GM19455 (cell line): ENCODE results near the gene NEB.
"Not testable (repeated sequence)": the region's sequence is repeated elsewhere in the genome, so short reads cannot be mapped to it uniquely, and the experiment has no call there.

ENCODE experiments used
- ATAC-seq: cut with Tn5 transposase; IDR thresholded peaks from one replicate; pipeline ENCODE4 v1.9.1; 2021; ENCODE audit not compliant: unreplicated experiment

The NEB gene

DNA sequence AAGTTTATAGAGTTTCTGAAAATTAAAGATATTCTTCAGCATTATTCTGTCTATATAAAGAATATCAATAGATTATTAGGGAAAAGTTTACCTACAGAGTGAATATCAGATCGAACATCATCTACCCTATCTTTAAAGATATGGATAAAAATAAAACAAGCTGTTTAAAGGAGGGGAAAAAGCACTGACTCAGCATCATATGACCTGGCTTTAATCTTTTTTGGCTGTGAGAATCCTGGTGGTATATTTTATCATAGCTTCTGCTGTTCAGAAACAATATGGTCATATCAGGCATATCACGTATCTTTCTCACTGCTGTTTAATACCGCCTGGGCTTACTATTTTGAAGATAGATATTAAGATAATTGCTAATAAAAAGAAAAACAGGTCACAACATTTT is 80.2 kb downstream of the NEB start:
- ATAC-seq: no peak

DNA sequence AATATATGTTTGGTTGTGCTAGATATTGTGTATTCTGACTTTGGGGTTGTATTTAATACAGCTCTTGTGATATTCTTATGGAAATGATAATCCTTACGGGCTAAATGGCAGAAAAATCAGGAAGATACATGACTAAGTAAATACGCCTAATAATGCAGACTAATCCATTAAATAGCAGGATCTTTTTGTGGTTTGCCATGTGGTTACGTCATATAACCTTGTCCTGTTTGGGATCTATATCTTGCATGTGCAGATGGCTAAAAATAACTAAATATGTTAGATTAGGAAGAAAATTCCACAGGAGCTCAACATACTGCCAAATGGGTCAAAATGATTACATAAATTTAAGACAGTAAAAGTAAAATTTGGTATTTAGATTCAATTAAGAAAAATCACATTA is 83.0 kb downstream of the NEB start:
- no peak for ATAC-seq

DNA sequence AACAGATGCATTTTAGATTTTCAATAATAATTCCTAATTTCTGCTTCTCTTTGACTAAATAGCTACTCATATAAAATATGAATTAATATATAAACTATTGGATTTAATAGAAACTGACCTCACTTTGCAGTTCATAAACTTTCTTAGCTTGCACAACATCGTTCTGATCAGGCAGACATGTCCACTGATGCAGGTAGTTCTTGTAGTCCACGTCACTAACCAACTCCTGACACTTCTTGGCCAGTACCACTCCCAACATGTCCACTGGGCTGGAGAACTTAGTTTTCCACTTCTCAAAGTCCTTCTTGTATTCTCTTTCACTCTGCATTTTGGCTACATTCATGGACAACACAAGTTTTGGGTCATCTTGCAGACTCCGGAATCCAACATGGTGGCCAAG is 83.8 kb downstream of the NEB start:
- no peak for ATAC-seq

DNA sequence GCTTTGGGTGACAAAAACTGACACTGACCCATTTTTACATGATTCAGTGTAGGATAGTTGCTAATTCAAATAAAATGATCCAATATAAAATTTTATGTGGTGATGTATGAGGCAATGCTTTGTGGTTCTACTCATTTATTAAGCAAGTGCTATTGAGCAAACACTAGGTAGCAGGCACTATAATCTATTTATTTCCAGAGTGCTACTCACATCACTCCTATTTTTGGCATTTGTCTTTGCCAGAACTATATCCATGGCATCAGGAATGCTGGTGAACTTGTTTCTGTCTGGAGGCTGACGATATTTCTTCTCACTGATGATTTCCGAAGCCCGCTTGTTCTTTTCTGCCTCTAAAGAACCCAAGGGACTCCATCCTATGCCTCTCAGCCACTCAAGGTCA is 84.3 kb downstream of the NEB start:
- no peak for ATAC-seq

DNA sequence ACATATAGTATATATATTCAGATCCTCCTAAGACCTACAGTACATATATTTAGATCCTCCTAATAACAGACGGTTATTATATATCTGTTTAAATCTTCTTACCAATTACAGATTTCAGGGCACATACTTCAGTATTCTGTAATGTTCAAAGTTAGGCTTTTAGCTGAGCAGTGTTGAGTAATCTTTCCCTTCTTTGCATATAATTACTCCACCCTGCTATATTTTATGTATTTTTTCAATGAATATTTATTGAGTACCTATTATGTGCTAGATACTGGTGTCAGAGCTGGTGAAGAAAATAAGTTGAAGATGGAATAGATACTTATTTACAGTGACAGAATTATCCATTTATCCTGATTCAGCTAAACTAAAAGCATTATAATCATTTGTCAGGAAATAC is 84.9 kb downstream of the NEB start:
- no peak for ATAC-seq

DNA sequence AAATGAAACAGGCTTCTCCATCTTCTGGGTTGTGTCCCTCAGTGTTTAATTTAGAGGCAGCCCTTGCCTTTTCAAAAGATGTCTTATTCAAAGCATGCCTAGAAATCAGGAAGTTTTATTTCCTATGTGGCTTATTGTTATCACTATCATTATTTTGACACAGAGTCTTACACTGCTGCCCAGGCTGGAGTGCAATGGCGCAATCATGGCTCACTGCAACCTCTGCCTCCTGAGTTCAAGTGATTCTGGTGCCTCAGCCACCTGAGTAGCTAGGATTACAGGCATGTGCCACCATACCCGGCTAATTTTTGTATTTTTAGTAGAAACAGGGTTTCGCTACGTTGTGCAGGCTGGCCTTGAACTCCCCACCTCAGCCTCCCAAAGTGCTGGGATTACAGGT is 87.8 kb downstream of the NEB start:
- not testable (repeated sequence) for ATAC-seq

DNA sequence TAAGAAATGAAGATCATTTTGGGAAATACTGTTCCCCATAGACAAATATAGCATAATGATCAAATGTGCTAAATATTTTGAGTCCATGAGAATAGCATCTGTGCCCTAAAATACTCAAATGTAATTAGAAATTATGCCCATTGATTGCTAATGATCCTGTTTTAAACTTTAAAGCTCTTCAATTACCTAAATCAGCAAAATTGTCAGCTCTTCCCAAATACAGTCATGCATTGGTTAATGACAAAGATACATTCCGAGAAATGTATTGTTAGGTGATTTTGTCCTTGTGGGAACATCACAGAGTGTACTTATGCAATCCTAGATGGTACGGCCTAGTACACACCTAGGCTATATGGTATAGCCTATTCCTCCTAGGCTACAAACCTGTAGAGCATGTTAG is 89.7 kb downstream of the NEB start:
- ATAC-seq: no peak

DNA sequence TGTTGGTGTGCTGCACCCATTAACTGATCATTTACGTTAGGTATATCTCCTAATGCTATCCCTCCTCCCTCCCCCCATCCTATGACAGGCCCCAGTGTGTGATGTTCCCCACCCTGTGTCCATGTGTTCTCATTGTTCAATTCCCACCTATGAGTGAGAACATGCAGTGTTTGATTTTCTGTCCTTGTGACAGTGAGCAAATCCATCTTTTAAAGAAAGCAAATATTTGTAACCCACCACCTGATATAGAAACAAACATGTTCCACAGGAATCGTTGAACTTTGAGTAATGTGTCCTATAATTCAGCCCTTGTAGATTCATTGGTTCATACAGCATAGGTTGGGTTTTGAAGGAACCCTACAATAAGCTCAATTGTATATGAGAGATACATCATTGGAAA is 92.4 kb downstream of the NEB start:
- not testable (repeated sequence) for ATAC-seq

DNA sequence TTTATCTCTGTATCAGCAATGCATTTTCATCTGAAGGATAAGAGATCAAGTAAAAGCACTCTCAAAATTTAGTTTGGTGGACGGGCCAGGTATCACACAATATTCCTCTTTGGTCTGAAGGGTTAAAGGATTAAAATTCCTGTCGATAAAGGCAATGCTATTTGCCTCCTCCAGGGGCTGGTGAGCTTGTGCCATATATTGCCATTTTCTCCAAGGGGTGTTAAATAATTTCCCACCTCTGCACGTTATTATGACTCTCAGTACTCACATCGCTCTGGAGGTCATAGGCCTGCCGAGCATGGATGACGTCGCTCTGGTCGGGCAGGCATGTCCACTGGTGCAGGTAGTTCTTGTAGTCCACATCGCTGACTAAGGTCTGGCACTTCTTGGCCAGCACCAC is 94.2 kb downstream of the NEB start:
- no peak for ATAC-seq

DNA sequence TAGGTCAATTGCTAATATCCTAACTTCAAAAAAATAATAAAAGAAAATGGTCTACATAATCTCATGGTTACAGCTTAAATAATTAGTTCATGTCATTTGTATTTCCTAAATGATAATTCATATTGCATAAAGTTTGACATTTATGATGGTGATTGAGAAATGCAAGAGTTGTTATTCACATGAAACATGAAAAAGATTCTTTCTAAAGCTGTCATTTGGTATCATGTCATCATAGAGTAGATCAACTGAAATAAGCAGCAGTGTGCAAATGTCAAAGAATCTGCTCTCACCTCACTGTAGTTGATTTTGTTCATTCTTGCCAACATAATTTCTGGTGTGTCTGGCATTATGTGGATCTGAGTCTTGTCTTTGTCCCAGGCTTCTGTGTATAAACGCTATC is 95.3 kb downstream of the NEB start:
- ATAC-seq: no peak

DNA sequence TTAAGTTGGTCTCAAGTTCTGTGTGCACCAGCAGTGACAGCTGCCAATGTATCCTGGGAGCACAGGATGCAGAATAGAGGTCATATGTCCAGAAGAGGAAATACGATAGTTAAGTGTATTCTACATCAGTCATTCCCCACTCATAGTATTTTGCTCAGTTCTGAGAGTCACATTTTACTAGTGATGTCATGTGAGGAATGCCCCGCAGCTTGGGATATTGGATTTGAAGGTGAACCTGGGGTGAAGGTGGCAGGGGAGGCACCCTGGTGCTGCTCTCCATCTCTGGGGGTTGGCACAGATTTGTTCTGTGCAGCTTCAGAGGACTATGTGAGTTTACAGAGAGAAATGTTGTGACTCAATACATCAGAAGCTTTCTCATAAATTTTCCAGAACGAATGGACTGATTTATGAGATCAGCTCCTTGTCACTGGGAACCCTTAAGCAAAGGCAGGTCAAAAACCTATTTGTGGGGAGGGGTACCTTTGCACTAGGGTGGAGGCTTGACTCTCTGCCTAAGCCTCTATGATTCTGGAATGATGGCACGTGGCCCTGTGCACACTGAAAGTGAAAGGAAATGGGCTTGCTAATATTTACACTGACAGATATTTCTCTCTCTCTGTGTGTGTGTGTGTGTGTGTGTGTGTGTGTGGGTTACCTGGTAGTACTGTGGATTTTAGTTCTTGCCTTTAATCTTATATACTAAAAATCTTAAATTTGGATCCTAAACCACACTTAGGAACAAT is 95.9 kb downstream of the NEB start:
- peak; percentile 51 for ATAC-seq

DNA sequence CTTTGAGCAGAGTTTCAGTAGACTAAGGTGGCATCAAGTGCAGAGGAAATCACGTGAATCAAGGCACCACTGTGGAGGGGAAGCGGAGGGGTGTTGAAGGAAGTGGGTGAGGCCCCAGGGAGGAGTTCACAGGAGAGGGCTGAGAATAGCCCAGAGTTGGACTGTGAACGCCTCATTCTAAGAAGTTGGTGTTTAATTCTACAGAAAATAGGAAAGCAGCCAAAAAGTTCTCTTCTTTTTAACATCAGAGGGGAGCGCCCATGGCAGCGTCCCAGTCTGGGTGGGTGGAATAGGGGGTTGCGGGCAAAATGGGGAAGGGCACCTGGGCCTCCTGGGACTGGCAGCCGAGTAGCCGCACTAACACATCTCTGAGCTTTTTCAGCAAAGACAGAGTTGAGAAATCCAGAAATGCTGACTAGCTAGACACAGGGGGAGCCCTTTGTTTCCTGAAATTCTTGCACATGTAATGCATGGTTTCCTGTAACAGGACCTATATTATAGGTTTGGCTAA is 97.0 kb downstream of the NEB start:
- no peak for ATAC-seq

DNA sequence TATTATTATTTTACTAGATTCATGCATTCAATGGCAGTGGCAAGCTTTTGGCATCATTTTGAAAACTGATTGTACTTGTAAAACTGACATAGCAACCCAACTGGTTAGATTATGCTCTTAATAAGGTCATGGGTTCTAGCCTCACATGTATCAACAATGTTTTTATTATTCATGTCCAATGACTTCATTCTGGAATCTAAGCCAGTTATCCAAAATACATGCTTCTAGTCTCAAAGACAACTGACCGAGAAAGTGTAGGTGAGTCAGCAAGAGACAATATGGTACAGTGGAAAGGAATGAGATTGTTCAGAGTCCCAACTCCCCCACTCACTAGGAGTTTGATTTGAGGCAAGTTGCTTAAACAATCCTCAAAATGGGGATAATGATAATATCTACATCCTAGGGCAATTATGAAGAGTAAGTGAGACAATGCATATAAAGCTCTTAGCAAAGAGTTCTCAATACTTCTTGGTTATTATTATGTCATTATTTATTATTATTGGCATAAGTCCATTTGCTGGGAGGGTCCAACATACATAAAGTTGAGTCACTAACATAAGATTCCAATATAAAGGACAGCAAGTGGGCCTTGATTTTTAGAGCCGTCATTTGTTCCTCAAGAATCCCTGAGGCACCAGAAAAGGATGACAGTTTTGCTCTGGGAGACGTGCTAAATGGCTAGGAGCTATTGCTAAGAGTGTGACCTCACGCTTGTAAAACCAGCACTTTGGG is 99.4 kb downstream of the NEB start:
- ATAC-seq: no peak

DNA sequence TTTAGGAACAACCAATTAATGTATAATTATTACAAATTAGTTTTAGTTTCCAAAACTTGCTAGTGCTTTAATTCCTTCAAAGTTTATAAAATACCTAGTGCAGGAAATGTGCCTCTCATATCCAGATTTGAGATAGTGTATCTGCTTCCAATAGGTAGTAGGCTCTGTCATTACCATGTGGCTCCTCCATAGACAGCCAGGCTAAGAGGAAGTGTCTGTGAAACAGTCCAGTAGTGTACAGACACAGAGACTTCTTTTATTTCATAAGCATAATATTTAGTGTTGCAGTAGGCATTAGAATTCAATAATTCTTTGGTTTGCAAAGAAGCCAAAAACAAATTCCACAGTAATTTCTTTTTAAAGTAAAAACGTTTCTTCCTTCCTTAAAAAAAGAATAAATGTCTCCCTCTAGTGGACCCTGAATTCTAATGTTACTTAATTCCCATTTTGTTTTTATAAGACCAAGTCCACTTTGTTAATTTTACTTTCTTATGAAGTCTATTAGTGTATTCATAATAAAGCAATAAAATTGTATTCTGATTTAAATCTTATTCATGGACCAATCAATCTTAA is 101.2 kb downstream of the NEB start:
- ATAC-seq: no peak

DNA sequence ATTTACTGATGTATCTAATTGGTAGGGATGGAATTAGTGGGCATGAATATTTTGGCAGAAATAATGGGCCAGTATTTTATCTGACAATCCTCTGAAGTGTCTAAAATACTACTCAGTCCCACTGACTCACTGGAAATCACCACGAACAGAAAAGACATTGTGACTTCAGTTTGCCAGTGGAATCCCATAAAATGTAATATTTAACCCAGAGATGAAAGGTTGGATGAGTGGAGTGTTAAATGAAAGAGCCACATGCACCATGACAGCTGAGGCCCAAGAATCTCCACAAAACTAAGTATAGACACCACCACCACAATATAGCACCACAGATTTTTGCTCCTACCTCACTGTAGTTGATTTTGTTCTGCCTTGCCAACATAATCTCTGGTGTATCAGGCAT is 103.9 kb downstream of the NEB start:
- no peak for ATAC-seq

DNA sequence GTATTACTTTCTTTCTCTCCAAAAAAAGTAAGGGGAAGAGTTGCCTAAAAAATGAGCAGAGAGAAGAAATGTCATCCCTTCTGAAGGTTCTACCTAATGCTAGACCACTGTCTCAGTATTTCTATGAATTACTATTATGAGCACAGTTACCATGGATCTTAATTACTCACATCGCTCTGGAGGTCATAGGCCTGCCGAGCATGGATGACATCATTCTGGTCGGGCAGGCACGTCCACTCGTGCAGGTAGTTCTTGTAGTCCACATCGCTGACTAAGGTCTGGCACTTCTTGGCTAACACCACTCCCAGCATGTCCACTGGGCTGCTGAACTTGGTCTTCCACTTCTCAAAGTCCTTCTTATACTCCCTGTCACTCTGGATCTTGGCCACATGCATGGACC is 106.9 kb downstream of the NEB start:
- ATAC-seq: no peak

DNA sequence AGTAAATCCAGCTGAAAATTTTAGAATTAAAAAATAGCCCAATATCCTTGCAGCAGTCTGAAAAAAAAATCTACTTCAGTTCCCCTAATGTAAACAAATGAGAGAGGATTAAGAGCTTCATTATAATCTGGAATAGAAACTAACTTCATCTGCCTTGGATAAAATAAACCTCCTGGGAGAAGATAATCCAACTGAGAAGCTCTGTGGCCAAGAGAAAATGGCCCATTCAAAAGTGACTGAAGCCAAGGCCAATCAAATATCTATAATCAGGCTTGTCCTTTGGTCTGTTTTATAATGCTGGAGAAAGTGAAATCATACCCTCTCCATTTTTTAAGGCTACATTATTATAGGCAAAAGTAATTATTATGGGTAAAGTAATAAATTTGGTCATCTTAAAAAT is 110.0 kb downstream of the NEB start:
- no peak for ATAC-seq

DNA sequence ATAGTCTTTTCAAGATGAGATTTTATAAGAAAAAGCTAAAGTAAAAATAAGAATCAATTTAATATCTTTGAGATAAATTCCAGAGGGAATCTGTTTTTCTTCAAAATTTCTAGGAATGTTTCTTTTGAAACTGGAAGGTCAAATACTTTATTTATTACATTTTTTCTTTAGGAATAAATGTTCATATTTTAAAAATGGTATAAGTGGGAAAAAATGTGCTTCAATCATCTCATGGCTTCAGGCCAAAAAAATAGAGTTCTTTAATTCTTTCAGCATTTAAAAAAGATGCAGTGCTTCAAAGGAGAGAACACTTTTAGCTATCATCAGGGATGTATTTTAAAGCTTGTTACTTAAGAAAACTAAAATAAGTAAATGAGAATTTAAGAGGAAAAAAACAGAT is 110.6 kb downstream of the NEB start:
- no peak for ATAC-seq

DNA sequence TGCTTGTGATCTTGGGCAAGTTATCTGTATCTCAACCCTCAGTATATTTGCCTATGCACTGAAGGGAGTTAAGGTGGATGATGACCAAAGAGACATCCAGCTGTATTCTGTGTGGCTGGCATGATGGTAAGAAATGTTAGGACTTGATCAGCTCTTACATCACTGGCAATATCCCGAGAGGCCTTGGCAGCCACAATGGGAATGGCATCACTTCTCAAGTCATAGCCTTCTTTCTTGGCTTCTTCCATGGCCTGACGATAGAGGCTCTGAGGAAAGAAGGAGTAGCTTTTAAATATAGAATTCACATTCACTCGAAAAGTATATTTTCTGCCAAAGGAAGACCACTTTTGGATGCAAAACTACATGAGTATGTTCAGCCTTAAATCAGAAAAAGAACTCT is 113.5 kb downstream of the NEB start:
- ATAC-seq: no peak

DNA sequence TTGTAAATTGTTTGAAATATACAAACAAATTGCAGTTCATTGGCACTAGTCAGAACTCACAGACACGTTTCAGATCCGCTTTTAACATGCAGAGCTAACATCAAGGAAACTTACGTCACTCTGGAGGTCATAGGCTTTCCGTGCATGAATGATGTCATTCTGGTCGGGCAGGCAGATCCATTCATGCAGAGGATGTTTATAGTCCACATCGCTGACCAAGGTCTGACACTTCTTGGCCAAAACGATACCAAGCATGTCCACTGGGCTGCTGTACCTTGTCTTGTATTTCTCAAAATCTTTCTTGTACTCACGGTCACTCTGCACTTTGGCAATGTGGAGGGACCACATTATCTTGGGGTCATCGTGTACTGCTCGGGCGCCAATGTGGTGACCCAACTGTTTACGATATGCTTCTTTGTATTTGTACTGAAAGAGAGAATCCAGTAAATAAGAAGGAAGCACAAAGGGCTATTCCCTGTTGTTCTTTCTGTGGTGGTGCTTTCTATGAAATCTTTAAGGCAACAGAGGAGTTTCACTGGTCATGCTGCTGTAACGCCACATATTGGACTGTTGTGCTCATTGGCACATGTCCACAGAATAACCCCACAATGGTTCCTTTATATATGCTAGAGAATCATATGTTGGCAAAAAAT is 114.8 kb downstream of the NEB start:
- ATAC-seq: no peak

DNA sequence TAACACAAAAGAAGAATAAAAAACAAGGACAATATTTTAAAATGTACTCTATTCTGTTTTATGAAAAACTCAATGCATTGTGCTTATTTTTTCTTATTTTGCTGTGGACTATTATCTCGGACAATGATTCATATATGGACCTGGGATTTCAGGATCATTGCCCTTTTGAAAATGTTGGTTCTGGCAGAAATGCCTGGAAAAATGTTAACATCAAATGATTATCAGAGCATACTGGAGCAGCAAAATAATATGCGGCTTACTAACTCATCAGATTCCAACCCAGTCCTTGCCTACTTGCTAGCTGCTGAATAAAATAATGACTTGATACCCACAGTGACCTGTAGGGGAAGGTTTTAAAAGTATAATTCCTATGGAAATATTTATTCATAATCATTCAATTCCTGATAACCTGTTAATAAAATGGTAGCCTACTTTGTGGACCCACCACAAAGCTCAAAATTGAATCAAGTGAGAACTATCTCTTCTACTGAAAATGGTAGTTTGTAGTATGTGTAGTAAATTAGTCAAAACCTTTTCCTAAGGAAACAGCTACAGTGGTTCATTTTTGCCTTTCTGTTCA is 117.4 kb downstream of the NEB start:
- ATAC-seq: no peak
